SIG-M5 treated with dmso at 0.1 percent for 504 hours (cell line): ENCODE data around the gene GALNT10.
"Not testable (repeated sequence)": the region's sequence is repeated elsewhere in the genome, so short reads cannot be mapped to it uniquely, and the experiment has no call there.

ENCODE experiments used
- DNase-seq: peaks from one replicate; lab custom pipeline; 2025; ENCODE audit not compliant: unreplicated experiment; lab: John Stamatoyannopoulos, UW

GALNT10 gene, protein sequence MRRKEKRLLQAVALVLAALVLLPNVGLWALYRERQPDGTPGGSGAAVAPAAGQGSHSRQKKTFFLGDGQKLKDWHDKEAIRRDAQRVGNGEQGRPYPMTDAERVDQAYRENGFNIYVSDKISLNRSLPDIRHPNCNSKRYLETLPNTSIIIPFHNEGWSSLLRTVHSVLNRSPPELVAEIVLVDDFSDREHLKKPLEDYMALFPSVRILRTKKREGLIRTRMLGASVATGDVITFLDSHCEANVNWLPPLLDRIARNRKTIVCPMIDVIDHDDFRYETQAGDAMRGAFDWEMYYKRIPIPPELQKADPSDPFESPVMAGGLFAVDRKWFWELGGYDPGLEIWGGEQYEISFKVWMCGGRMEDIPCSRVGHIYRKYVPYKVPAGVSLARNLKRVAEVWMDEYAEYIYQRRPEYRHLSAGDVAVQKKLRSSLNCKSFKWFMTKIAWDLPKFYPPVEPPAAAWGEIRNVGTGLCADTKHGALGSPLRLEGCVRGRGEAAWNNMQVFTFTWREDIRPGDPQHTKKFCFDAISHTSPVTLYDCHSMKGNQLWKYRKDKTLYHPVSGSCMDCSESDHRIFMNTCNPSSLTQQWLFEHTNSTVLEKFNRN

DNA sequence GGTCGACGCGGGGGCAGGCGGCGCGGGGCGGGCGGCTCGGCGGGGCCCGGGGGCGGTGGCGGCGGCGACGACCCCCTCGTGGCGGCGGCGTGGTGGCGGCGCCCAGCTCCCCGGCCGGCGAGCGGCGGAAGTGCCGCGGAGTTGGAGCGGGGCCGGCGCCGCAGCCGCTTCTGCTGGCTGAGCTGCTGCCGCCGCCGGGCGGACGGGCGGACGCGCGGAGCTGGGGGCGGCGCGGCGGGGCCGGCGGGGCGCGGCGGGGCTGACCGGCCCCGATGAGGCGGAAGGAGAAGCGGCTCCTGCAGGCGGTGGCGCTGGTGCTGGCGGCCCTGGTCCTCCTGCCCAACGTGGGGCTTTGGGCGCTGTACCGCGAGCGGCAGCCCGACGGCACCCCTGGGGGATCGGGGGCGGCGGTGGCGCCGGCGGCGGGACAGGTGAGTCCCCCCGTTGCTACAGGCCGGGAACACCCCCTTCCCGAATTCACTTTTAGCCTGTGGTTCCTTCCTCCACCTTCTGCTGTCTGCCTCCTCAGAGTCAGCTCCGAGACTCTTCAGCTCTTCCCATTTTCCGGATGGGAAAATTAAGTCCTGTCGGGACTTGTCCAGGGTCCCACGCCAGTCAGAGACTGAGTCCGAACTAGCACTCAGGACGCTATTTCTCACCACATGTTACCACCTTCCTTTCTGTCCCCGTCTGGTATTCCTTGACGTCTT lies at the start of gene GALNT10:
Gene GALNT10 (plus strand): TSS at position 139 of the 710 bp plus-strand sequence. CDS start 134 bp downstream, at position 273.
- peak; percentile 49 for DNase-seq

DNA sequence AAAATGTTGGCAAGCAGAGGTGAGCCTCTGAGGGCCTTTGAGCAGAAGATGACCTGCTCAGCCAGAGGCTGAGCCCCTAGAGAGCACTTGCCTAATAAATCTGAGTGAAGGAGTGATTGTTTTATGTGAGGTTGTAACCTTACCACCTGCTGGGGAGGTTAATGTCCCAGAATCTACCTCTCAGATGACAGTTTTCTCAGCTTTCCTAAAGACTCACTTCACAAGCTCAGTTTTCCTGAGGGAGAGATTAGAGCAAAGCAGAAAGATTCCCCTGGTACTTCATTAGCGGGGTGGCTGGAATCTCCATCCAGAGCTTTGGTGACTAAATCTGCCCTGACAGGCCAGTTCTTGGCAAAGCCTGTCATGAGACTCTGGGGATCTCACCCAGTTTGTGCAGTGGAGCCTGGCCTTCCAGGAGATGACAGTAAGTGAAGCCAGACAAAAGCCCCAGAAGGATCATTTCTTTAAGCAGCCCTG lies 48.8 kb upstream of the GALNT10 start:
- no peak for DNase-seq

DNA sequence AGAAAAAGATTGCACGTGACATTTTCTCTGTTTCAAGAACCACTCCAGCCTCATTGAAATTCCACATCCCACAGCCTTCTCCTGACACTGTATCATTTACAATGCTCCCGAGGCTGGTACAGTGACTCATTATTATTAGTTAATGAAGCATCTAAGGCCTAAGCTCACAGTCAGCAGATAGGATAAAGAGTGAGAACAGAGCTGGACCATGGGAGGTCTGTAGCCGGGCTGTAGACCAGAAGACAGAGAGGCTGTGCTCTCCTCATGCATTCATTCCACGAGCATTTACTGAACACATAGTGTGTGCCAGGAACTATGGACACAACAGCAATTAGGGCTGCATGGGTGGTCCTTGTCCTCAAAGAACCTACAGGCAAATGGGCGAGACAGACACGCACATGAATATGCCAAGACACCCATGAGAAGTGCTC lies 47.3 kb upstream of the GALNT10 start:
- no peak for DNase-seq

DNA sequence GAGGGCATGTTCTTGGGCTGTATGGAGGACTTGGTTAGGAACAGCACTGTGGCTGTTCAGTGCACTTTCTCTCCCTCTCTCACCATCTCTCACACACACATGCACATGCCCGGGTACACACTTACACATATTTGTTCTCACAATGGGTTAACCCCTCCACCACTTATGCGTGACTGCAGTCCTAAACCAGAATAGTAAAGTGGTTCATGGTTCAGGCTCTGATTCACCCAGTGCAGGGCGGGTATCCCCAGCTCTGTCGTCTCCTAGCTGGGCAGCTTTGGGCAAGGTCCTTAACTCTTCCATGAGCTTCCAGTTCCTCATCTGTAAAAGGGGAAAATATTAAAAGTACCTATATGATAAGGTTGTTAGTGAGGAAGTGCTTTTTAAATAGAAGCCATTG lies 45.3 kb upstream of the GALNT10 start:
- DNase-seq = no peak

DNA sequence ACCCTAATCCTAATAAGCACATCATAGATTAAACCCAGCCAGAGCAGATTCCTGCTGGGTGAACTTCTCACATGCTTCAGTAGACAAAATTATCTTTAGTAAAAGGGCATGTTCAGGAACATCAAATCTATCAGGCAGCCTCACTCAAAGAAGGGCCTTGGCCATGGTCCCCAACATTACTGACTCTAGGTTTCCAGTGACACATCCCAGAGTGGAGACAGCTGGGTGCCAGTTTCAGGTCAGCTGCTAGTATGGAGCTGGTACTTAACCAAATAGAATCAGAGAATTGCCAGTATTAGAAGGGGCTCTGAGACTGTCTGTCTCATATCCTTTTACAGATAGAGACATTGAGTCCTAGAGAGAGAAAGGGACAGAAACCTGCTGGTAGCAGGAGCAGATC lies 44.1 kb upstream of the GALNT10 start:
- DNase-seq = no peak

DNA sequence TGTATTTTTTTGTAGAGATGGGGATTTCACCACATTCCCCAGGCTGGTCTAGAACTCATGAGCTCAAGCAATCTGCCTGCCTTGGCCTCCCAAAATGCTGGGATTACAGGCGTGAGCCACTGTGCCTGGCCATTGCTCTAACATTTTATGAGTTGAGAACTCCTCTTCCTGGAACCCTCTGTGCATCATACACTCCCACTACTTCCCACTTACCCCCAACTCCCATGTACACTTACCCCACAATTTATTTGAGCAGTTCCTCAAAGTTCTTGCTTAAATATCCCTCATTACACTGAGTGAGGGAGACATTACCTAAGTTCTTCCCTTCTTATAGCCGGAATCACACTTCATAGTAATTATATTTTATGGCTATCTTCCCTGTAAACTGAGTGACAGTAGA lies 42.9 kb upstream of the GALNT10 start:
- DNase-seq = no peak

DNA sequence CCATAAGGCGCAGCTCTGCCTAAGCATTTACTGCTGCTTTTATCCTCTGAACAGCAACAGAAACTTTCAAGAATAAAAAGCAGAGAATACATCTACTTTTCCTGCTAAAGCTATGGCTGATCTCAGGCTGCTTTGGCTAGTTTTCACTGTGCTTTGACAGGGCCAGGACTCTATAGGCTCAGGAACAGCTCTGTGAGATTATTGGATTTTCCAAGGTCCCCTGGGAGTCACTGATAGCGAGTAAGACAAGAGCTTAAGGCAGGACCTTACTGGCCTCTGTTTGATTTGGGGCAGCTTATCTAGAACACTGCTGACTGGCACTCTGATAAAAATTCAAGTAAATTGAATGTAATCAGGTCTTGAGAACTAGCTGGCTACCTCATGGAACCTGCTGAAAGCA lies 40.1 kb upstream of the GALNT10 start:
- DNase-seq = not testable (repeated sequence)

DNA sequence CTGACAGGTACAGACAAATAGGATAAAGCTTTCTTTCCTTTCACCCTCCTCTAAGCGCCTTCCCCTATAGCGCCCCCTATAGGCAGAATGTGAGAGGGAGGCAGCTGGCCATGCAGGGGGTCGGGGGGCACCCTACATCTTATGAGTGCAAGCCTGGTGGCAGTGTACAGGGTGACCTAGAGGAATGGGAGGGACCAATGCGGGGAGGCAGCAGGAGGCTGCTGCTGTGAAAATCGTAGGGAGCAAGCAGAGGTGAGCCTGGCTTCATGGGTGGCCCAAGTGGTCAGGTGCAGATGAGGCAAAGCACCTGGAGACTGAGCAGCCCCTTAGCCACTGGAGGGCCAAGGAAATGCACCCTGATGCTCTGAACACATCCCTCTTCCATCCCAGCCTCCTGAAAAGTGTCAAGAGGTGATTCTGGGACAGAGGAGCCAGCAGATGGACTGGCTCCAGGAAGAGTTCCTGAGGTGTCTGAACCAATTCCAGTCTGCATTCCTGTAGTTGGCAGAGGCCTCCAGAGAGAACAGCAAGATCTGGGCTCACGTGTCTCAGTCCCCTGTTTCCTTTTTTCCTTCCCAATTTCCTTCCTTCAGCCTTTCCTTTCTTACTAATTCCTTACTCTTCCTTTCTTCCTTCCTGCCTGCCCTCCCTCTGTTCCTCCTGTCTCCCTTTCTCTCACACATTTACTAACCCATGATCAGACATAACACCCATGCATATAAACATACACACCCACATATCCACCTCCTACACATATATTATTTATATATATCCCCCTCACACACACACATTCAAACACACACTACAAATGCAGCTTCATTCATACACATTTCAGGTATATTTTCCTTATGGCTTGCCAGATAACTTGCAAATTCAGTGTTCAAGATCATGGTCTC lies 32.8 kb upstream of the GALNT10 start:
- DNase-seq = no peak

DNA sequence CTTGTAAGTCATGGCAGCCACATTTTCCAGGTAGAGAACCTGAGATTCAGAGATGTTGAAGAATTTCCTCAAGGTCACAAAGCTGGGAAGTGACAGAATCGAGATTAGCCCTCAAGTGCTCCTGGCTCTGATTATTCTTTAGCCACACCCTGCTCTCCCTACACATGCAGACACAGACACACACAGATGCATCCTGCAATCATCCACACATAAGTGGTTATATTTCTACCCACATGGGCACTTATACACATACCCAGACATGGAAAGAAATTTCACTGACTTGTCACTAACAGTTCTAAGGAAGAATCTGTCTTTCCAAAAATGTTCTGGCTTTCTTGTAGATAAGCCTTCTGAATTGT lies 32.2 kb upstream of the GALNT10 start:
- DNase-seq = no peak

DNA sequence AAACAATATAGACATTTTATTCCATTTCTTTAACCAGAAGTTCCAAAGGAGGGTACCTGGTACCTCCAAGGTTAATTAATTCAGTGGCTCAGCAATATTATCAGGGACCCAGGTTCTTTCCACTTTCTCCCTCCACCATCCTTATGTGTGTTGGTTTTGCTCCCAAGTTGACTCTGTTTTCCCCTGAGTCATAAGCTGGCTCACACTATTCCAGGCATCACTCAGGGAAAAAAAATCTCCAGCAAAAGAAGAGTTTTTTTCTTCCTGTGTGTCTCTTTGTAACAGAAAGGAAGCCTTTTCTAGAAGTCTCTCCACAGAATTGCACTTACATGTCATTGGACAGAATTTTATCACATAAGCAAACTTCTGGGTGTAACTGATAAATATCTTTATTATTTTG lies 31.2 kb upstream of the GALNT10 start:
- DNase-seq = no peak

DNA sequence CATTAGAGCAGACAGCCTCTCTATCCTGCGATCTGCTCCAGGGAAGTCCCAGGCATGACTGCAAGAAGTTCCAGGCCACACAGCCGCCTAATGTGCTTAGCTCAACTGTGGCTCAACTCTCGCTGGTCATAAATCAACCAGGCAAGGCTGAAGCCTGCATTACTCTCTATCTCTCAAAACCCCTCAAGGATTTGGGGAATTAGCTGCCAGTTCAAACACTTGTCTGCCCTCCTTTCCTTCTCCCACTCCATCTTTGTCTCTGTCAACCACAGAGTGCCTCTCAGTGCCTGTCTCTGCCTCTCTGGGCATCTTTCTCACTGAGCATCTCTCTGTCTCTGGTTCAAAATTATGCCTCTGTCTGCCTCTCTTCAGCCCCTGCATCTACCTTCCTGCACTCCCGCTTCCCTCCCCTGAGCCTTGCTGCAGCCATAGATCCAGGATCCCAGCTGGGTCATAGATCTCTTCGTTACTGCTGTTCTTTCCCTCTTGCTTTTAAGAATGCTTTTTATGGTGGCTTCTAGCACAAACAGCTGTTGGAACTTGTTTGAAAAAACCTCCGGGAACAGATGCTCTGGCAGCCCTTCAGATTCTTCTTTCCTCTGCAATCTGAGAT lies 27.9 kb upstream of the GALNT10 start:
- no peak for DNase-seq

DNA sequence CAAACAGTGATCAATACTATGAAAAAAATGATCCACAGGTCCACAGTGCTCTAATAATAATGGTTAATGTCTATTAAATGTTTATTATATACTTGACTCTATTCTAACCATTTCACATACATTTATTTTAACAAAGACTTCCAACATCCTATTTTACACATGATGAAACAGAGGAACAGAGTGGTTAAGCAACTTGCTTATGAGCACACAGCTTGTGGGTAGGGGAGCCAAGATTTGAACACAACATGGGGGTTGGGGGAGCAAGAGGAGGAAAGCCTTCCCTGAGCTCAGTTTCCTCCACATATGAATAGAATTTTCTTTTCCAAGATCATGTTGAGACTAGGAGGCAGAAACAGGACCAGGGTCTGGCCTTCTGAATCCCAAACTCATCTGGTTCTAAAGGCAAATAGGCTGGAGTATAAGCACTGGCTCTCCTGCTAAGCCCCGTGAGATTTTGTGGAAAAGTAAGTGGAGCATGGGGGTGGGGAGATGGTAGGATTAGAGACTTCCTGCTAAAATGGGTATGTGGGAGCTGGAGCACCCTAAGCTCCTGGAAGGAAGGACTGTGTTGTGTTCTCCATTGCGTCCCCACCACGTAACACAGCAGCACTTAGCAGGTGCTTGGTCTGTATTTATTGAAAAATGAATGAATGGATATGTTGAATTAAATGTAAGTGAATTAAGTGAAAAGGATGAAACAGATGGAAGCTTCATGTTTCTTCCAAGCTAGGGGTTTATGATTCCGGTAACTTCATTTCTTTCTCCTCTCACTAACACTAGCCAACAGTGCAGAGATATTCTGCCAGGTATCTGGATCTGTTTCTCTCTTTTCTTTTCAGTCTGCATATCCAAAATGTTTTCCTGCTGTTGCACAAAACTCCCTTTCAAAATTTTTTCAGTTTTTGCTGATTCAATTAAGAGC lies 26.9 kb upstream of the GALNT10 start:
- DNase-seq = no peak

DNA sequence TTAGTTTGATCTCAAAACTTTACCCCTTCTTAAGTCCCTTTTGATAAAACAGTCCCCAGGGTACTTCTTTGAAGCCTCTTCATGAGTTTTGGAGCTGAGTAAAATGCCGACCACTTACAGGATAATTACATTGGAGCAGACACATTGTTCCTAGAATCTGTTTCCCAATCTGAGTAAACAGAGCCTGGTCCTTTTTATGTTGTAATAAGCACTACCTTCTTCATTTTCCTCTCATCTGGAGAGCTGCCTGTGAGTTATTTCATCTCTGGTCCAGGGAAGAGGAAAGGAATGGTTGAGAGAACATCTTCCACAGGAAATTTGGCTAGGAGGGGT lies 26.3 kb upstream of the GALNT10 start:
- DNase-seq = no peak

DNA sequence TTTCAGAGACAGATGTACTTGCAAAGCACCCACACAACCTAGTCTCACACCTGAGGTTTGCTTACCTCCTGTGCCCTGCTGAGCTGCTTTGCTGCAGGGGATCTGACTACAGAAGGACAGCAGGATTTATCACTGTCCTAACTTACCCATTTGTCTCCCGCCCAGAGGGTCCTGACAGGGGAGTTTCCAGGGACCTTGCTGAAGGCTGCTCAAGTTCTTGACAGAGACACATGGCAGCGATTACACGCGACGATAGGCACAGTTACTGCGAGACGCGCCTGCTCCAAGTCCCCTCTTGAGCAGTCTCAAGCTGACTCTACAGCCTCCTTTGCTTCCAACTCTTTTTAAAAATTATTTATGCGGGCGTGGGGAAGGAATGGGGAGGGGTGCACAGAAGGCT lies 24.6 kb upstream of the GALNT10 start:
- no peak for DNase-seq

DNA sequence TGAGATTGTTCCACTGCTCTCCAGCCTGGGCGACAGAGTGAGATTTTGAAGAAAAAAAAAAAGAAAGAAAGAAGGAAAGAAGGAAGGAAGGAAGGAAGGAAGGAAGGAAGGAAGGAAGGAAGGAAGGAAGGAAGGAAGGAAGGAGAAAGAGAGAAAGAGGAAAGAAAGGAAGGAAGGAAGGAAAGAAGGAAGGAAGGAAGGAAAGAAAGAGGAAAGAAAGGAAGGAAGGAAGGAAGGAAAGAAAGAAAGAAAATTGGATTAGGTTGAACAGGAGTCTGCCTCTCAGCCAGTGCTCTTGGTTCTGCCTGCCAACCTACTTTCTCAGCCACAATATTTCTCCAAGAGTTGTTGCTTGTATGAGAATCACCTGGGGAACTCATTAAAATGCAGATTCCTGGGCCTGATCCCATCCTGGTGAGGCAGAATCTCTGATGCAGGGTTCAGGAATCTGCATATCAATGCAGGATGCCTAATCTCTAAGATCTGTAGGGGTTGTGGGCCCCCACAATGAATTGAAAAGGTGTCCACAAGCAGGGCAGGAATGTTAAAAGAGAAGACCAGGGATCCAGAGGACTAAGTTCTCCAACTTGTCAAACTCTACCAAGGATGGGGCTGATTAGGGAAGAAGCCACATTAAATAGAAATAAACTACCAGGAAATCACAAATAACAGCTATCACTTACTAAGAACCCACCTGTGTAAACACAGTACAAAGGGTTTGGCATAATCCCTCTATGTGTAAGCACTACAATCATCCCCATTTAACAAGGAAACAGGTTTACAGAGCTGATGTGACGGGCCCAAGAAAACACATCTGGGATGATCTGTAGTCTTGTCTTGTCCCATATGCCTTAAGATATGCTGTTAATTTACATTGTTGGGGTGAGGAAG lies 23.4 kb upstream of the GALNT10 start:
- DNase-seq = no peak

DNA sequence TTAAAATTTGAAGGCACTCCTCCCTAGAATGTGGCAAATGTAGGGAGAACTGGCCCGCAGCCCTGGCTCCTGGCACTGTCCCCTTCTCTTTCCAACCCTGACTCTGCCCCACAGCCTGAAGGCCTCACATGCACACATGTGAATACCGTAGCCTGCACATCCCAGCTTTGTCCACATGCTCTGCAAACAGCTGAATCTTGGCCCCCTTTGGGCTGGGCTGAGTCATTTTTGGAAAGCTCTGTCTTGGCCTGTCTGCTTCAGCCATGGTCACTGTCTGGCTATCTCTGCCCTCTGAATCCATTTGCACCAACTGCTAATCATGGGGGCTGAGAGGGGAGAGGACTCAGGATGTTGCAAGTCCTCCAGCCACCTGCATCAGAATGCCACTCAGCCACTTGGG lies 22.1 kb upstream of the GALNT10 start:
- DNase-seq = no peak

DNA sequence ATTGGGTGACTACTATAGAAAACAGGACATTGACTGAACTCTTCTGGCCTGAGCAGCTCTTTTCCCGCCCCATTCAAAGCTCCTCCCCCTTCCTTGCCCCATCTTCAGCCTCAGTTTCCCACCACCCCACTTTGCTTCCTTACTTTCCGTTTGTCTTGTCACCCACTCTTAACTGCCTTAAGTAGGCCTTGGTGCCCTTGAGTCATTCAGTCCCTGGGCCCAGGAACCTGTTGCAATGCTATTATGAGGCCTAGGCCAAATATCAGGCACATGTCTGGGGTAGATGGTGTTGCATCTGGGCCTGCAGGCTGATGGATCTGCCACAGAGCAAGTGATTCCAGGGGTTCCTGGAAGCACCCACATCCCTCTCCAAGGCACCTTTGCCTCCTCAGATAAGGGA lies 17.7 kb upstream of the GALNT10 start:
- DNase-seq = no peak

DNA sequence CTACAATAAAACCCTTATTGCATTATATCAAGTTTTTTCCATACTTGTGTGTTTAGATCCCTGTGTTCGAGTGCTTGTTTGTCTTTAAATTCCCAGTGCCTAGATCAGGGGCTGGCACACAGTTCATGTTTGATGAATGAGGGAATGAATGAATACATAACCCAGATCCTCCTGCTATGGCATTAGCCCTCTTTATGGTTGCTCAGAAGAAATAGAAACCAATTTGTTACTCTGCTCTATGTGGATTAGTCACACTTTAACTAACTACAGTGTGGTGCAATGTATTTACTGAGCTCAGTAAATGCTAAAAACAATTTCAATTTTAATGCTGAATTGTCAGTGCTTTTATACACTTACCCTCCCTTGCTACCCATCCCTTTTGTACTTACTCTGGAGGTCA lies 16.4 kb upstream of the GALNT10 start:
- no peak for DNase-seq

DNA sequence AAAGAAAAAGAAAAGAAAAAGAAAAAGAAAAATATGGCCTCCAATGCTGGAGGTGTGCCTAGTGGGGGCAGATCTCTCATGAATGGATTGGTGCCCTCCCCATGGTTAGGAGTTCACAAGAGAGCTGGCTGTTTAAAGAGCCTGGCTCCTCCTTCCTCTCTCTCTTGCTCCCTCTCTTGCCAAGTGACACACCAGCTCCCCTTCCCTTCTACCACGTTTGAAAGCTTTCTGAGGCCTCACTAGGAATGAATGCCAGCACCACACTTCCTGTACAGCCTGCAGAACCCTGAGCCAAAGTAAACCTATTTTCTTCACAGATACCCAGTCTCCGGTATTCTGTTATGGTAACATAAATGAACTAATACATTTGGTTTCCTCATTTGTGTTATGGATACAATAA lies 14.4 kb upstream of the GALNT10 start:
- DNase-seq = no peak
